Activated T-cell treated with anti-CD3 and anti-CD28 coated beads for 4 hours (primary cell): ENCODE measurements around the gene BST1.
"Not testable (repeated sequence)": the region's sequence is repeated elsewhere in the genome, so short reads cannot be mapped to it uniquely, and the experiment has no call there.

ENCODE experiments used
- DNase-seq: peaks from one replicate; pipeline ENCODE4 v3.0.0-alpha.2; 2020

Gene BST1

DNA sequence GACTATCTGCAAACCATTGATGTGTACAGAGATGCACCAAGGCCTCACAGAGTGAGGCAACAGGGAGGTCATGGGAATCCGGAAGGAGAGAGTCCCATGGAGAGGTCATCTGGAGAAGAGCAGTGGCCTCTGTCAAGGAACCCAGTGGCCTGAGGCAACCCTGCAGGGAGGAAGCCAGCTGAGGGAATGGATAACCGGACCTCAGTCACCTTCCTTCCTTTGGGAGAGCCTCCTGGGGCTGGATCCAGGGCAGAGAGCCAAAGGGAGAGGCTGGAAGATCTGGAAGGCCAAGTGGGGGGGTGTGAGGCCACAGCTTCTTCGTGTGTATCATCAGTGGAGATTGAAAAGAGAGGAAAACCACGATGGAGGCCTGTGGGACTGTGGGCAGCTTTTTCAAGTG lies 50.9 kb downstream of the BST1 start:
- DNase-seq: no peak

DNA sequence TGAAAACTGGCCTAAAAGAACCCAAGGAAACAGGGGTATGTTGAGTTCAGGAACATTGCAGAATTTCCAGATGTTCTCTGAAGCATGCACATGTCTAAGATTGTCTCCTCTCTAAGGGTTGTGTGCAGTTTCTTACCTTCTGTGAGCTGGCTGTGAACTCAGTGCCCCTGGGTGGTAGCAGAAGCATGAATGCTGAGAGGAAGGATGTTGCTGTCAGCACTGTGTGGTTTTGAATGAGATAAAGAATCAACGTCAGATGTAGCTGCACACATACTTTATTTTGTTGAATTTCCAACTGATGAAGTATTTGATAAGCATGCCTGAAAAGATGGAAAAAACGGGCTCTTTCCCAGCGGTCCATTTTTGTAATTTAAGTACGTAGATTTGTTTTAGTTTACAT lies 51.5 kb downstream of the BST1 start:
- peak; percentile 17 for DNase-seq

DNA sequence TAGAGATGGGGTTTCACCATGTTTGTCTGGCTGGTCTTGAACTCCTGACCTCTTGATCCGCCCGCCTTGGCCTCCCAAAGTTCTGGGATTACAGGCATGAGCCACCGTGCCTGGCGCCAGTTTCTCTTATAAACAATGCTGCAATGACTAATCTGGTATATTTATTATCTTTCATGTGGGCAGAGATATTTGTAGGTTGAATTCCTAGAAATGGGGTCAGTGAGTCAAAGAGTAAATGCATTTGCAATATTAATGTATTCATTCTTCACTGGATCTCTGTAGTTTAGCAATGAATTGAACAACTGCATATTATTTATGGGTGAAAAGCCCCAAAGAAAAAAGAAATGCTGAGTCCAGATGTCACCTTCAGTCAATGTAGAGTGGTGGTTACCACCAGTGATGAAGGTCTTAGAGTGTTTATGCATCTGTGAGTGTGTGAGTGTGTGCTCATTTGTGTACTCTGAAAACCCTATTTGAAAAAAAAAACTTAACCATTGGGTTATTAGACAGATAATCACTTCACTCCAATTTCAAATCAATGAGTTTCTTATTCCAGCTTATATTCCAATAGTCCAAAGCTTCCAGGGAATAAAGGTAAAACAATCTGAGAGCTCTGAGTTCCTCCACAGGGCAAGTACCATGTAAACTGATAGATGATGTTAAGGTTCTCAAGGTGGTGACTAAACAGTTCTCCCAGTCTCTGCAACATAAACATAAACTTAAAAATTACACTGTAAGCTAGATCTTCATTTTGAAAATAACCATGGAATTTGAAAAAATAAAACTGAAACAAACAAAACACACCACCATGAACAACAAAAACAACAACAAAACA lies 52.7 kb downstream of the BST1 start:
- DNase-seq: no peak

DNA sequence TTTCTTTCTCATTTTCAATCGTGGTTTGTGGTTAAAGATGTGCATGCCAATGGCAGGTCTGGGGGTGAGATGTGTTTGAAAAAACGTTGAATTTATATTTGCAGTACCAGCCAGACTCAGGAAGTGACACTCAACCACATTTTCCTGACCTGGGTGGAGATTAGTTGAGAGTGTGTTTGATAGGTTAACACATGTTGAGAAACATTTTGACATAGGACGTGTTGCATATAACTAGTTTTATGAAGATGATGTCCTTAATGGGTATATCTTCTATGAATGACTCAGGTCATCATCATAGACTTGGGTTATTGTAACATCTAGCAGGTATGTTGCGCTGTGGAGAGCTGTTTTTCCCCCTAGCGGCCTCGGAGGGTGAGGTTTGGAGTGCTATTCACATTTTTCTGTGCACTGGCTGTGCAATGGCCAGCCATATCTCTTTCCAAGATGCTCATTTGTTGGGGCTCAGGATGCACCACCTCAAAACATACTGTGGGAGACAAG lies 53.5 kb downstream of the BST1 start:
- peak; percentile 56 for DNase-seq

DNA sequence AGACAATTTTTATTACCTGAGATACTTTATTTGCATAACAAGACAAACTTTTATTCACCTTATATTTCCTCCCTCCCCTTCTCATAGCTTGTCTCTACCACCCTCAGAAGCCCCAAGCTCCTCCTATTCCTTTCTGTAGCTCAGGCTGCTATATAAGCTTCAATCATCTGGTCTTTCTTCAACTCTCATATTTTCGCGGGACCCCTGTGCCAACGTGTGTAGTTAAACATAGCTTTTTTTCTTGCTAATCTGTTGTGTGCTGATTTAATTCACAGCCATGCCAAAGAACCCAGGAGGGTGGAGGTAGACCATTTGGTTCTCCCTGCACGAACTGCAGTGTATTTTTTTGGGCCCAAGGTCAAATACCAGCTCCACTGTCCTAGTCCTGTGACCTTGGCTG lies 54.2 kb downstream of the BST1 start:
- no peak for DNase-seq

DNA sequence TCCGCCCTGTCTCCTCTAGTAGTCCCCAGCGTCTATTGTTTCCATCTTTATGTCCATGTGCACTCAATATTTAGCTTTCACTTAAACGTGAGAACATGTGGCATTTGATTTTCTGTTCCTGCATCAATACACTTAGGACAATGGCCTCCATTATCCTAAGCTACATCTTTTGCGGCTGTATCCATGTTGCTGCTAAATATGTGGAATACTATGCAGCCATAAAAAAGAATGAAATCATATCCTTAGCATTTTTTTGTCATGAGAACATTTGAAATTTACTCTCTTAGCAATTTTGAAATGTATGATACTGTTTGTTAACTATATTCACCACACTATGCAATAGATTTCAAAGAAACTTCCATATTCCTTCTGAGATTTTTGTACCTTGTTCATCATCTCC lies 55.4 kb downstream of the BST1 start:
- no peak for DNase-seq

DNA sequence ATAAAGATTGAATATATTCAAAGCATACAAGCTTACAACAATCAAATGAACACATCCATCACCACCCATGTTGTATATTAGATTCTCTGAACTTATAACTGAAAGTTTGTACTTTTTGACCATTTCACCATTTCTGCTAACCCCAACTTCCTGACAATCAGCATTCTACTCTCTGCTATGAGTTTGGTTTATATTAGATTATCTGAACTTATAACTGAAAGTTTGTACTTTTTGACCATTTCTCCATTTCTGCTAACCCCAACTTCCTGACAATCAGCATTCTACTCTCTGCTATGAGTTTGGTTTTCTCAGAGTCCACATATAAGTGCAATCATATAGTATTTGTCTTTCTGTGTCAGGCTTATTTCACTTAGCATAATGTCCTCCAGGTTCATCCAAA lies 59.6 kb downstream of the BST1 start:
- DNase-seq: not testable (repeated sequence)

DNA sequence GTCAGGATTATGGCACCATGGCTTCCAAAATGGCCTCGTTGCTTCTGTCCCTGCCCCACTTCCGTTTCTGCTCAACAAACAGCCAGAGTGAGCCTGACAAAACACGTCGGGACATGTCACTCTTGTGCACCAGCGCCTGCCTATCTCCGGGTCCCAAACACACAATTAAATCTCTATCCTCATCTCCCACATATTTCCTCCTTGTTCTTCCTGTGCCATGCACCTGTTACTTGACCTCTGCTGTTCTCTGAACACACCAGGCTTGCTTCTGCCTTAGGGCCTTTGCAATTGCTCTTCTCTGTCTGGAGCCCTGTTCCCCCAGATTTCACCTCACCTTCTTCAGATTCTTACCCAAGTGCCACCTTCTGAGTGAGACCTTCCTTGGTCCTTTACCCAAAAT lies 62.5 kb downstream of the BST1 start:
- no peak for DNase-seq

DNA sequence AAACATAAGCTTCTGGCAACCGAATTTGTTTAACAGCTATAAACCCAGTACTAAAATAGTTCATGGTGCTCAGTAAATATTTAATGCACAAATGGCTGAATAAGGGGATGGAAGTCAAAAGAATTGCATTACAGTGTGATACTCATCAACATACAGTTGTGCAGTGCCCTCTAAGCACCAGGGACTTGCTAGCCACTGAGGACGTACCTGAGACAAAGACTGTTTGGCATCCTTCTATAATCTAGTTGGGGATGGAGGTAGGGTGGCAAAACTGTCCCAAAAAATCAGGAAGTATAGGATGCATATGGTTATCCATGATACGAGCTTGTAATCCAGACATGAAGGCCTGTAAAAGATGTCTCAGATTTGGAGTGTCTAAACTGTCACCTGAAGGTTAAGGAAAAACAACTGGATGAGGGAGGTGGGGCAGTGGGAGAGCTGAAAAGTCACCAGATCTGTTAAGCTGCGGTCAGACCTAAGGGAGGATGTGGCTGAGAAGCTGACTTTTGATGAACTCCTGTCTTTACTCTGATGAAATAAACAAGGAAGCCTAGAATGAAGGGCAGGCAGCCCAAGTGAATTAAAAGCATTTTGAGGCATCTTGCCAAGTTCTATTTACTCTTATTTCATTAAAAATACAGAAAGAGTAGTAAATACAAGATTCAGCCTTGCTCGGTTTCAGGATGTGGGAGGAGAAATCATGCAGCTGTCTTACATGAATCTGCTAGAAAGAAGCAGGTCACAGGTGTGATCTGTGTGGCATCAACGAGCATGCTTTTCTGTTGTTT lies 63.2 kb downstream of the BST1 start:
- no peak for DNase-seq

DNA sequence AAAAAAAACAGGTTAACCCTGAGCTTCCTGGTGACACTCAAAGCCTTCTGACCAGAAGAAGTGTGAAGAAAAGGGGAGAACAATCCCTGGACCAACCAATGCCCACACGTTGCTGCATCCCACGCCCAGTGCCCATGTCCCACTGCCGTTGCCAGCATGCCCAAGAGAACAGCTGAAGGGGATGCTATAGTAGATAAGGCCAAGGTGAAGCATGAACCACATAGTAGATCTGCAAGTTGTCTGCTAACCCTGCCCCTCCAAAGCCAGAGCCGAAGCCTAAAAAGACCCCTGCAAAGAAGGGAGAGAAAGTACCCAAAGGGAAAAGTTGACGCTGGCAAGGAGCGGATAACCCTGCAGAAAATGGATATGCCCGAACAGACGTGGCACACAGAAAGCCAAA lies 64.0 kb downstream of the BST1 start:
- DNase-seq: no peak

DNA sequence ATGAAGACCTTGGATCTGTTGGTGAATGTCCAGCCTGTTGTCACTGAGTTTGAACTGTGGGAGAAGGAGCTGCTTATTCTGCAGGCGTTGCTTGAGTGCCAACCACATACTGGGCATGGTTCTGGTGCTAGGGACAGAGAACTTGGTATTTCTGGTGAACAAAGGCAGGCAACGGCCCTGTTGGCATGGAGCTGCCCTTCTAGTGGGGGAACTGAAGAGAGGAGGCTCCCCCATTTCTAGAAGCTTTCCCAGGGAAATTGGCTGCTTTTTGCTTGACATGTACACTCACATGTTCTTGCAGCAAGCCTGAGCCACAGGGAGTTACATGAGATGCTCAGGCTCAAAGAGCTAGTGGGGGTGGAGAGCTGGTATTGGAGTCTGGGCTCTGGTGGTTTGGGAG lies 66.3 kb downstream of the BST1 start:
- no peak for DNase-seq

DNA sequence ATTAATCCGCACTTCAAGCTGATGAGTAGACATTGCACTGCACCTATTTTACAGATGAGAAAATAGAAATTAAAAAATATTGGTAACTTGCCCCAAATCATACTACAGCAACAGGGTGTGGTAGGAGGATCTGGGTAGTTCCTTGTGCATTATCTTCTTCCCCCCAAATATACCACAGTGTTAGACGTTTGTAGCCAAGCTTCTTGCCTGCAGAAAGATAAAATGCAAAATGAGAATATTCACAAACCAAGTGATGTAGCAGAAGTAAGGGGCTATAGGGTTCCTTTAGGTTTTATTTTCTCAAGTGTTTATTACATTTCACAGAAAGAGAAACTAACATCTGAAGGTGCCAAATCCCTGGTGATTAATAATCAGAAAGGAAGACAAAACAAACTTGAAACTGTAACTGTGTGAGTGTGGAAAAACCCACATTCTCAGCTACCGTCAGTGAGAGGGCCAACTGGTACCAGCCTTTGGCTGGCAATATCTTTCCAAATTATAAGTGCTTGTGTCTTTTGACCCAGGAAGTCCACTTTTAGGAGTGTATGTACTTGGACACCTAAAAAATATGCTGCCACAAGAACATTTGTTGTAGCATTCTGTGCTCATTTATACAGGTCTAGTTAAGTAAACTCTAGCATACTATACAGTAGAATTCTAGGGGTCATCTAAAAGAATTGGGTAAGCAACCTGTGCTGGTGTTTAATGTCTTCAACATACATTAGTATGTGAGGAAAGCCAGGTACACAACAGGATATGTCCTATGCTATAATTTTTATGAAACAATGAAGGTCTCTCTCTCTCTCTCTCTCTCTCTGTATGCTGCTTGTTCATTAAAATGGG lies 68.6 kb downstream of the BST1 start:
- no peak for DNase-seq

DNA sequence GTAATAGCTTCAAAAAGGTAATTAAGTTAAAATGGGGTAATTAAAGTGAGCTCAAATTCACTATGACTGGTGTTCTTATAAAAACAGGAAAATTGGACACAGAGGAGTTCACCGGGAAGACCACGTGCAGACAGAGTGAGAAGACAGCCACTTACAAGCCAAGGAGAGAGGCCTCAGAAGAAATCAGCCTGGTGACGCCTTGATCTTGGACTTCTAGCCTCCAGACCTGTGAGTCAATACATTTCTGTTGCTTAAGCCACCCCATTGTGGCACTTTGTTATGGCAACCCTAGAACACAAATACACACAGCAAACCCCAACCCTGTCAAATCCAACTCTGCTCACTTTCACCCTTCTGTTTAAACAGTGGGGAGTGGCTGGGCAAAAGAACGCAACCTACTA lies 71.2 kb downstream of the BST1 start:
- DNase-seq: no peak

DNA sequence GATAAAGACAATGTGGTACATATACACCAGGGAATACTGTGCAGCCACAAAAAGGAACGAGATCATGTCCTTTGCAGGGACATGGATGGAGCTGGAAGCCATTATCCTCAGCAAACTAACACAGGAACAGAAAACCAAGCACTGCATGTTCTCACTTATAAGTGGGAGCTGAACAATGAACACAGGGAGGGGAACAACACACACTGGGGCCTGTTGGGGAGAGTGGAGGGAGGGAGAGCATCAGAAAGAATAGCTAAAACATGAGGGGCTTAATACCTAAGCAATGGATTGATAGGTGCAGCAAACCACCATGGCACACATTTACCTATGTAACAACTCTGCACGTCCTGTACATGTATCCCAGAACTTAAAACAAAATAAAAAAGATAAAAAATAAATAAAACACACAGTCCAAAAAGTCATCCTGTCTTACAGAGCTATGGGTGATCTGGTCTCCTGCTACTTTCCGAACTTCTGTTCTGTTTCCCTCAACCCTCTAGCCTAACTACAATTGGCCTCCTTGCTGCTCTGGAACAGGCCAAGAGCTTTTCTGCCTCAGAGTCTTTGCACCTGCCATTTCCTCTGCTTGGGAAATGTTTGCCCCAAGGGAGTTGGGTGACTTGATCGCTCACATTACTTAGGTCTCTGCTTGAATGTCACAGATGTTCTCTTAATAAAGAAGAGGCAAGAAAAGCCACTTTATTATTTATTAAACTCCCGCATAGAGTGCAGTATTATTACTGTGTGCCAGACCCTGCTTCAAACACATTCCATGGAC lies 74.2 kb downstream of the BST1 start:
- no peak for DNase-seq

DNA sequence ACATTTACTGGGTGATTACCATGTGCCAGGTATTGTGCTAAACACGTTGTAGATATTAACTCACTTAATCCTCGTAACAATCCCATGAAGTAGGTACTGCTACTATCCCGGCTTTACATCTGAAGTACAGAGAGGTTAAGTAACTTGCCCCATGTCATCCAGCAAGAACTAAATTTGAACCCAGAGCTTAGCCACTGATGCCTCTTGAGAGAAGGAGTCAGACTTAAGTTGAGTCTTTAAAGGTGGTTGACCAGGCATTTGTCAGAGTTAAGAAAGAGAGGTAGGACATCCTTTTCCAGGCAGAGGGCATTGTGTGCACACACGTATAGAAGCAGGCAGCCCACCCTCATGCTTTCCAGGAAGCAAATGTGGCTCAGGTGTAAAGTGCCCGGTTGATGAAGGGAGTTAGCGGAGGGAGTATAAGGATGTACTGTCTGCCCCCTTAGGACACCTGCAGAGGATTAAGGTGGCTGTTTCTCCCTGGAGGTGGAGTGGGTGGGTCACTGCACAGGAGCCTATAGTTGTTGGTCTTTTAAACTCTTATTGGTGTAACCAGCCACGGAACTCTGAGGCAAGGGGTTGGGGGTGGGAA lies 74.9 kb downstream of the BST1 start:
- DNase-seq: no peak

DNA sequence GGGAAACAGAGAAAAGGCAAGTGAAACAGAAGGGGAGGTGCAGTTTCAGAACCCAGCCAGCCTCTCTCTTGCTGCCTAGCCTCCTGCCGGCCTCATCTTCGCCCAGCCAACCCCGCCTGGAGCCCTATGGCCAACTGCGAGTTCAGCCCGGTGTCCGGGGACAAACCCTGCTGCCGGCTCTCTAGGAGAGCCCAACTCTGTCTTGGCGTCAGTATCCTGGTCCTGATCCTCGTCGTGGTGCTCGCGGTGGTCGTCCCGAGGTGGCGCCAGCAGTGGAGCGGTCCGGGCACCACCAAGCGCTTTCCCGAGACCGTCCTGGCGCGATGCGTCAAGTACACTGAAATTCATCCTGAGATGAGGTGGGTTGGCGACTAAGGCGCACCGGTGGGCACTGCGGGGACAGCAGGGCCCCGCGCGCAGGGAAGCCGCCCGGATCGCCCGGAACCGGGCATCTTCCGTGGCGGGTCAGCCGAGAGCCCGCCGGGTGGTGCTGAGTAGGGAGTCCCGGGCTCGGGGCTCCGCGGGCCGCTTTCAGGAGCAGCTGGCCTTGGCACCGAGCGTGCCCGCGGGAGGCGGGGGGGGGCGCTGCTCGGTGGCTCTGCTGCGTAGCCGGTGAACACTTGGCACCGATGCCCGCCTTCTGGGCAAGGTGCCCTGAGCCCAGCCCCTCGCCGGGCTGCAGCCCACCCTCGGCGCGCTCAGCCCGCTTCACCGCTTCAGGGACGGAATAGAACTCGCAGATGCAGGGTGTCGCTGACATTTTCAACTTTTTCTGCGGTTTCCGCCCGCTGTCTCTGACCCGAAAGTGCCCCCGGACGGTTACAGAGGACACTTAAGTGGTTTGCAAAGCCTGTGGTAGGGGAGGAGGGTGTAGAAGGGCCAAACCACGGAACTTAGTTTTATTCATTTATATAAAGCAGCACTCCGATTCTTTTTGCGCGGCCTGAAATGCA lies 75.7 kb downstream of the BST1 start, which contains the start of gene CD38:
Gene CD38 (plus strand): TSS at position 40 of the 953 bp plus-strand sequence. CDS start 87 bp downstream, at position 127.
- no peak for DNase-seq

DNA sequence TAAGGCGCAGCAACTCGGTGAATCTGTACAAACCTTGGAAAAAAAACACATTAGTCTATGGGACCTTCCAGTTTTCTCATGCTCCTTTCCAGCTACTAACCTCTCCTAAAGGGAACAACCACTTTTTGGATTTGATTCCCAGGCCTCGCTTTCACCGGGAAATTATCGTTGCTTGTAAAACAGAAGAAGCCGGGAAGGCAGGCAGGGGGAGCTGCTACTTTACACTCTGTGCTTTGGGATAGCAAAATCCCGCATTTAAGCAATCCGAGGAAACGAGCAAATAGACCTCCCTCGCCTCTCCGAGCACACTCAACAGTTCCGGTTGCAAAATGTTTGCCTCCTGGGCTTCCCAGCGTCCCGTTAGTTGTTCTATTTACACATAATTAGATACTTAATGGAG lies 76.4 kb downstream of the BST1 start:
- DNase-seq: no peak

DNA sequence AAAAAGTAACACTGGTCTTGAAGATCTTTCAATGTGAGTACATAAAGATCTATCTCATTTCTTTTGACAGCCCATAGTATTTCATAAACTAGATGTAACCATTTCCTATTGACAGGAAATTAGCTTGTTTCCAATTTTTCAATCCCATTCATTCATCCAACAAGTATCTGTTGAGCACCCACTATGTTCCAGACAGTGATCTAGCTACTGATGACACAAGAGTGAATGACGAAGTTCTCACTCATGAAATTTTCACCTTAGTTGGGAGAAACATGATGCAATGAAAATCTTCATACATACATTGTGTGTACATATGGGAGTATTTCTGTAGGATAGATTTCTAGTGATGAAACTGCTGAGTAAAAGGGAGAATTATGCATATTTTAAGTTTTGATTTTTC lies 76.9 kb downstream of the BST1 start:
- no peak for DNase-seq

DNA sequence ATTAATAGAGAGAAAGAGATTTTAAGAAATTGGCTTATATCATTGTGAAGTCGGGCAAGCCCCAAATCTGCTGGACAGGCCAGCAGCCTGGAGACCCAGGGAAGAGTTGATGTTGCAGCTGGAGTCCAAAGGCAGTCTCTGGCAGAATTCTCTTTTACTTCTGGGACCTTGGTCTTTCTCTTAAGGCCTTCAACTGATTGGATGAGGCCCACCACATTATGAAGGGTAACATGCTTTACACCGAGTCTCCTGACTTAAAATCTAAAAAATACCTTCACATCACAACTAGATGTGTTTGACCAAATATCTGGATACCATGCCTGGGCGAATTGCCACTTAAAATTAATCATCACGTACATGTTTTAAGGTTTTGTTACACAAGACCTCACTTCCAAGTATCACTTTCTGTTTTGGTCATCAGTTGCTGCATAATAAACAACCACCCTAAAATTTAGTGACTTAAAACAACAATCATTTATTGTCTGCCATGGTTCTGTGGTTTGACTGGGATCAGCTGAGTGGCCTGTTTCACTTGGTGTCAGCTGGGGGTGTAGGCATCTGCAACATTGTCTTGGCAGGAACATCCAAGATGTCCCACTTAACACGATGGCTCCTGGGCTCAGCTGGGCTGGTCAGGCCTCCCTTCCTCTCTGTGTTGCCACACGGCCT lies 78.7 kb downstream of the BST1 start:
- DNase-seq: no peak
